ENCODE data around the gene SEPHS2.

SEPHS2 gene

DNA sequence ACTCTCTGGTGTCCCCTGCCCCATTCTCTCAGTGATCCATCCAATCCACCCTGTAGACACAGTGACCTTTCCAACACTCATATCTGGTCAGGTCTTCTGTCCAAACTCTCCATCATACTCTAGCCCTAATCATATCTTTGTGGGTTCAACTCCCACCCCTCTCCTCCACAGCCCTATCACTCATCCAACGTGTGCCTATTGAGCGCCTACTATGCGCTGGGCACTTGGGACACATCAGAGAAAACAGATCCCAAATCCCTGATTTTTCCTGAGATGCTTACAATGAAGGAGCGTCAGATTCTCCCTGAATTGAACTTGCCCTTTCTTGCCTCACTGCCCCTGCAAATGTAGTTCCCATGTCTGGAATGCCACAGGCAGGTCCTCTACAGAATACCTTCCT lies 17.6 kb downstream of the SEPHS2 start:
- no peak for DNase-seq

- DNase-seq: no peak
These were observed 24.7 kb downstream of the SEPHS2 start for GRCh38 chr16:30421010-30421409.

DNA sequence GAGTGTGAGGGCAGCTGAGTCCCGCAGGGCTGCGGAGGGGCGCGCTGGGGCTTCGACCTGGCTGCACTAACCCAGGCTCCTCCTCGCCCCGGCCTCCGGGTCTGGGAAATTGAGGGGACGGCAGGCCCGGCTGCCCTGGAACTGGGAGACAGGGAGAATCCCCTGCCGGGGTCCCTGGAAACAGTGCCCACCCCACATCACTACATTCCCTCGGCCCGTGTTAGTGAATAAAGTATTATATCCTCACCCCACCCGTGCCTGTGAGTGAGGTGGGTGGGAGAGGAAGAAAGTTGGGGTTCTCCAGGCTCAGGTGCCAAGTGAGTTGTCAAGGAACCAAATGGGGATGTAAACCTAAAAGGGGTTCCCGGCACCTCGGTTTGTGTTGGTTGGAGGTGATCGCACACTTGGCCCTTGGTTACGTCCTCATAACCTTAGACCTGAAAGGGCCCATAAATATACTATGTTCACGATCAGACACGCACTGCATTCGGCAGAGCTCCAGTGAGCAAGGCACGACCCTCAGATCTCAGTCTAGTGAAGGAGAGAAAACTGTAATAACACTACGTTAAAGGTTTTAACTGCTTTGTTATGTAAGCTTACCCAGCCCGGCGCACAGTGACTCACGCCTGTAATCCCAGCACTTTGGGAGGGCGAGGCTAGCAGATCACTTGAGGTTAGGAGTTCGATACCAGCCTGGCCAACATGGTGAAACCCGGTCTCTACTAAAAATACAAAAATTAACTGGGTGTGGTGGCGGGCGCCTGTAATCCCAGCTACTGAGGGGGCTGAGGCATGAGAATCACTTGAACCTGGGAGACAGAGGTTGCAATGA lies 27.1 kb downstream of the SEPHS2 start:
- DNase-seq: no peak

DNA sequence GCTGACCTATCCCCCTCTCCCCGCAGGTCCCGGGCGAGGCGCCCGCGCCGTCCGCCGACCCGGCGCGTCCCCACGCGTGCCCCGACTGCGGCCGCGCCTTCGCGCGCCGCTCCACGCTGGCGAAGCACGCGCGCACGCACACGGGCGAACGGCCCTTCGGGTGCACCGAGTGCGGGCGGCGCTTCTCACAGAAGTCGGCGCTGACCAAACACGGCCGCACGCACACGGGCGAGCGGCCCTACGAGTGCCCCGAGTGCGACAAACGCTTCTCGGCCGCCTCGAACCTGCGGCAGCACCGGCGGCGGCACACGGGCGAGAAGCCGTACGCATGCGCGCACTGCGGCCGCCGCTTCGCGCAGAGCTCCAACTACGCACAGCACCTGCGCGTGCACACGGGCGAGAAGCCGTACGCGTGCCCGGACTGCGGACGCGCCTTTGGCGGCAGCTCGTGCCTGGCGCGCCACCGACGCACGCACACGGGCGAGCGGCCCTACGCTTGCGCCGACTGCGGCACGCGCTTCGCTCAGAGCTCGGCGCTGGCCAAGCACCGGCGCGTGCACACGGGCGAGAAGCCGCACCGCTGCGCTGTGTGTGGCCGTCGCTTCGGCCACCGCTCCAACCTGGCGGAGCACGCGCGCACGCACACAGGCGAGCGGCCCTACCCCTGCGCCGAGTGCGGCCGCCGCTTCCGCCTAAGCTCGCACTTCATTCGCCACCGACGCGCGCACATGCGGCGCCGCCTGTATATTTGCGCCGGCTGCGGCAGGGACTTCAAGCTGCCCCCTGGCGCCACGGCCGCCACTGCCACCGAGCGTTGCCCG lies 27.9 kb downstream of the SEPHS2 start:
- no peak for DNase-seq

- no peak for DNase-seq
These were observed 28.8 kb downstream of the SEPHS2 start for GRCh38 chr16:30416624-30417528.

GRCh38 chr16:30416047-30416603 lies 29.5 kb downstream of the SEPHS2 start:
- DNase-seq: no peak

DNA sequence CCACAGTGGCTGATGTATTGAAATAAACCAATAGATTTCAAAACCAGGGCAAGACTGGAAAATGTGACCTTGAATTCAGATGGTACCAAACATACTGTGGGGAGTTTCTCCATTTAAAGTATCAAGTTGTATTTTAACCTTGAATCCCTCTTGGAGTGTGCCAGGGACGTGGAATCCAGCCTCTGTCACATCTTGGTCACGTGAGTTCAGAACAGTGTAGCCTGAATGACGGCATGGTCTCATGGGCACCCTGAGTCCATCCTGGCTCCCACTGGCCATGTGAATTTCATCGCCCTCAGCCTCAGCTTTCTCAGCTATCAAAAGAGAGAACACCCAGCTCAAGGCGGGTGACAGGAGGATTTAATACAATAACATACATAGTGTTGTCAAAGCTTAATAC lies 31.5 kb downstream of the SEPHS2 start:
- no peak for DNase-seq

- DNase-seq: no peak
These were observed 32.4 kb downstream of the SEPHS2 start for GRCh38 chr16:30413112-30413806.

GRCh38 chr16:30409125-30410060 lies 36.3 kb downstream of the SEPHS2 start:
- DNase-seq: no peak

DNA sequence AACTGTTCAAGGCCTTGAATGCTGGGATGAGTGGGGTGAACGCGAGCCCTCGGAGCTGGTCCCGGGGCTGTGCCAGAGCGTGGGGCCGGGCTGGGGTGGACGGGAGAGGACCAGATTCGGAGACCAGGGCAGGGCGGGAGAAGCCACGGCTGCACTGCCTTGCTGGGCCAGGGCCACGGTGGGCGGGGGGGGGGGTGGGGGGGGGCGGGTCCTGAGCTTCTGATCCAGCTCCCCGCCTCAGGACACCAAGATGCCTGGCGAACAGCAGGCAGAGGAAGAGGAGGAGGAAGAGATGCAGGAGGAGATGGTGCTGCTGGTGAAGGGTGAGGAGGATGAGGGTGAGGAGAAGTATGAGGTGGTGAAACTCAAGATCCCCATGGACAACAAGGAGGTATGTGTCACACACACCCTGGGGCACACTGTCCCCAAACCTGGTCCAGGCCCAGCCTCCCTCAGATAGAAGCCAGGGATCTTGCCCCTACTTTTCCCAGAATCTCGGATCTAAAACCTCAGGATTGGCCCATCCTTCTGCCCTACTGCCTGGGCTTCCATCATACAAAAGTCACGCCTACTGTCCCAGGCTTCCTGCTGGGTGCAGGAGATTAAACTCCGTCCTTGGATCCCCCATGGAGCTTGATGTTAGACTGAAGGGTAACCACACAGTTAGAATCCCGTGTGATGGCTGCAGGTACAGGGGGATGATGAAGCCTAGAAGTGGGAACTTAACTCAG lies 37.7 kb downstream of the SEPHS2 start:
- no peak for DNase-seq

- peak; percentile 90 for DNase-seq
These were observed 38.4 kb downstream of the SEPHS2 start, which contains the start of gene ZNF771 for GRCh38 chr16:30407102-30407803. ZNF771 (plus strand) TSS chr16:30407606; CDS start chr16:30408054, 448 bp downstream.

GRCh38 chr16:30406795-30407101 lies 38.9 kb downstream of the SEPHS2 start:
- no peak for DNase-seq

DNA sequence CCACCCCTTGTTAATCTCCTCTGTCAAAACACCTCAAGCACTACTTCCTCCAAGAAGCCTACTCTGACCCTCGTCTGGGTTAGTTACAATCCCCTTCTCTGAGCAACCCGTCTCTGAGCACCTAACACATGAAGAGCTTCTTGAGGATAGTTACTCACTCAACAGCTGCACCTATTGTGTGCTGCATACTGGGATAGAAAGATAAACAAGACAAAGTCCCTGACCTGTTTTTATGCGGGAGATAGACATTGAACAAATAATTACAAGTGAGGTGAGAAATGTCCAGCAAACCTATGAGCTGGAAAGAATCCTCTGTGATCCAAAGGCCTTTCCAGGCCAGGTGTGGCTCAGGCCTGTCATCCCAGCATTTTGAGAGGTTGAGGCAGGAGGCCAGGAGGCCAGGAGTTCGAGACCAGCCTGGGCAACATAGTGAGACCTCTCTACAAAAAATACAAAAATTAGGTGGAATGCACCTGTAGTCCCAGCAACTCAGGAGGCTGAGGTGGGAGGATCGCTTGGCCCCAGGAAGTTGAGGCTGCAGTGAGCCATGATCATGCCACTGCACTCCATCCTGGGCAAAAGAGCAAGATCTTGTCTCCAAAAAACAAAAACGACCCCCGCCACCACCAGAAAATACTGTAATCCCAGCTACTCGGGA lies 43.8 kb downstream of the SEPHS2 start:
- no peak for DNase-seq

DNA sequence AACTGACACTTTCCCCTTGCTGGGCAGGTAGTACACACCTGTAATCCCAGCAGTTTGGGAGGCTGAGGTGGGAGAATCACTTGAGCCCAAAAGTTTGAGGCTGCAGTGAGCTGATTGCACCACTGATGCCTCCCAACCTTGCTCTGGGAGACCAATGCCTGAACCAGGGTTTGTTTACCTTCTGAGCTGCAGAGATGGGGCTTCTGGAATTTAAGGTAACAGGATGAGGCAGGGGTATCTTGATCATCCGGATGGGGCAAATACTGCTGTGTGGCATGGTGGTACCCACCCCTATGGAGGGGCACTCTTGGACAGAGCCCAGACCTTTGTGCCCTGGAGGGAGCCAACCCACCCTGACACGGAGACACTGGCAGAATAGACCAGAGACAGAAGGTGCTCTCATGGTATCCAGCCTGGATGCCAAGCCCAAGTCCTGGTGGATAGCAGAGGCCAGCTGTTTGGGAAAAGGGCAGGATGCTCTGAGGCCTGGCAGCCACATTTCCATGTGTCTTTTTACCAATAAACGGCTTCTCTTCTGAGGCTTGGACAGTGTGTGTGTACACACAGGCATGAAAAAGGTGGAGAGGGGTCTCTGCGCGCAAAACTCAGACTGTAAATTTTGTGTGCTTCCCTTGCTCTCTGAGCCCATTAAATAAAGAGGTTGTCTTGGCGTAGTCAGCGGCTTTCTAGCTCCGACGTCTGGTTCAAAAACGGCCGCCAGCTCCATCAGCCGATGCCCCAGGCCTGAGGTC lies 46.1 kb downstream of the SEPHS2 start:
- no peak for DNase-seq

DNA sequence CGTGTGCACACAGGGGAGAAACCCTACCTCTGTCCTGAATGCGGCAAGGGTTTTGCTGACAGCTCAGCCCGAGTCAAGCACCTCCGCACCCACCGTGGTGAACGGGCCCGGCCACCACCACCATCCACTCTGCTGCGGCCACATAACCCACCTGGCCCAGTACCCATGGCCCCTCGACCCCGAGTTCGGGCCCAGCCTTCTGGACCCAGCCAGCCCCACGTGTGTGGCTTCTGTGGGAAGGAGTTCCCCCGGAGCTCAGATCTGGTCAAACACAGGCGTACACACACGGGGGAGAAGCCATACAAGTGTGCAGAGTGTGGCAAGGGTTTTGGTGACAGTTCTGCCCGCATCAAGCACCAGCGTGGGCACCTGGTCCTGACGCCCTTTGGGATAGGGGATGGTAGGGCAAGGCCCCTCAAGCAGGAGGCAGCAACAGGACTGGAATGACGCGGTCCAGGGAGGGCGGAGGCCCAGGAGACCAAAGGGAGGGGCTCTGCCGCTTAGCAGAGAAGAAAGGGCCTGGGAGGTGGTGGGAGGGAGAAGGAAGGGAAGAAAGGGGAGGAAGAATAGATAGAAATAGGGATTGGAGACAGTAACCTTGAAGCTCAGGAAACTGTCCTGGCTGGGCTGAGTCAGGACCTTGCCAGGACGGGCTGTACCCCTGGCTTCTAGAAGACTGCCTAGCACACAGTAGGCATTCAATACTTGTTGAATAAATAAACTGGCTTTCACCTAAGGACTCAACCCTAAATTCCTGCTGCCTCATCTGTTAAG lies 46.8 kb downstream of the SEPHS2 start:
- DNase-seq: no peak

DNA sequence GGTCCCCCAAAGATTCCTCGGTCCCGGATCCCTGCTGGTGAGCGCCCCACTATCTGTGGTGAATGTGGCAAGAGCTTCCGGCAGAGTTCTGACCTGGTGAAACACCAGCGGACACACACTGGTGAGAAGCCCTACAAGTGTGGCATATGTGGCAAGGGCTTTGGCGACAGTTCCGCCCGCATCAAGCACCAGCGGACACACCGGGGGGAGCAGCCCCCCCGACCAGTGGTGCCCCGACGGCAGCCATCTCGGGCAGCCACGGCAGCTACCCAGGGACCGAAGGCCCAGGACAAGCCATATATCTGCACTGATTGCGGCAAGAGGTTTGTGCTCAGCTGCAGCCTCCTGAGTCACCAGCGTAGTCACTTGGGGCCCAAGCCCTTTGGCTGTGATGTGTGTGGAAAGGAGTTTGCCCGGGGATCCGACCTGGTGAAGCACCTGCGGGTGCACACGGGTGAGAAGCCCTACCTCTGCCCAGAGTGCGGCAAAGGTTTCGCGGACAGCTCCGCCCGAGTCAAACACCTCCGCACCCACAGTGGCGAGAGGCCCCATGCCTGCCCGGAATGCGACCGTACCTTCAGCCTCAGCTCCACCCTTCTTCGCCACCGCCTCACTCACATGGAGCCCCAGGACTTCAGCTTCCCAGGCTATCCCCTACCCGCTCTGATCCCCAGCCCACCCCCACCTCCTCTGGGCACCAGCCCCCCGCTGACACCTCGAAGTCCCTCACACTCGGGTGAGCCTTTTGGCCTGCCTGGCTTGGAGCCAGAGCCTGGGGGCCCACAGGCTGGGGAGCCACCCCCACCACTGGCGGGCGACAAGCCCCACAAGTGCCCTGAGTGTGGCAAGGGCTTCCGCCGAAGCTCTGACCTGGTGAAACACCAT lies 47.7 kb downstream of the SEPHS2 start:
- no peak for DNase-seq

Measured in cortex of kidney (tissue), 1 donor.